RWPE2 (cell line): ENCODE data around the gene NCAPD3.
"Not testable (repeated sequence)": the region's sequence is repeated elsewhere in the genome, so short reads cannot be mapped to it uniquely, and the experiment has no call there.

Experiments used
- ATAC-seq: fragments of 200-7000 bp; cut with Tn5 transposase; 3 replicates; pipeline ENCODE4 v1.9.1; 2021; ENCODE audit warnings: low read depth
- DNase-seq: peaks from one replicate; pipeline ENCODE4 v3.0.0-alpha.2; 2020; ENCODE audit warnings: low spot score
- H3K27ac ChIP-seq: fragments of 450-650 bp; 2 replicates; pipeline ENCODE4 v1.5.1; 2017; ENCODE audit warnings: mild to moderate bottlenecking; ENCODE audit not compliant: poor library complexity, severe bottlenecking
- H3K27me3 ChIP-seq: fragments of 250-450 bp; sonication (Bioruptor Pico); 2 replicates; pipeline ENCODE4 v1.5.1; 2021; ENCODE audit warnings: mild to moderate bottlenecking, moderate library complexity; ENCODE audit not compliant: insufficient read depth, poor library complexity, severe bottlenecking
- H3K36me3 ChIP-seq: fragments of 250-450 bp; sonication (Bioruptor Pico); 2 replicates; pipeline ENCODE4 v1.5.1; 2020; ENCODE audit warnings: low read depth, mild to moderate bottlenecking, moderate library complexity
- H3K4me1 ChIP-seq: fragments of 250-450 bp; sonication (Bioruptor Pico); 2 replicates; pipeline ENCODE4 v1.5.1; 2021; ENCODE audit warnings: mild to moderate bottlenecking, moderate library complexity; ENCODE audit not compliant: insufficient read depth, poor library complexity, severe bottlenecking
- H3K4me3 ChIP-seq: fragments of 250-450 bp; sonication (Bioruptor Pico); 2 replicates; pipeline ENCODE4 v1.5.1; 2021; ENCODE audit warnings: mild to moderate bottlenecking, moderate library complexity; ENCODE audit not compliant: severe bottlenecking
- H3K9me3 ChIP-seq: fragments of 250-450 bp; sonication (Bioruptor Pico); 2 replicates; pipeline ENCODE4 v1.5.1; 2021; ENCODE audit warnings: mild to moderate bottlenecking, moderate library complexity; ENCODE audit not compliant: severe bottlenecking
- TF ChIP-seq, protein P1 (sequence below): fragments of 450-650 bp; IDR thresholded peaks from one replicate; pipeline ENCODE4 v1.5.1; 2017; ENCODE audit warnings: mild to moderate bottlenecking, moderate library complexity; ENCODE audit not compliant: poor library complexity, severe bottlenecking

Gene NCAPD3

DNA sequence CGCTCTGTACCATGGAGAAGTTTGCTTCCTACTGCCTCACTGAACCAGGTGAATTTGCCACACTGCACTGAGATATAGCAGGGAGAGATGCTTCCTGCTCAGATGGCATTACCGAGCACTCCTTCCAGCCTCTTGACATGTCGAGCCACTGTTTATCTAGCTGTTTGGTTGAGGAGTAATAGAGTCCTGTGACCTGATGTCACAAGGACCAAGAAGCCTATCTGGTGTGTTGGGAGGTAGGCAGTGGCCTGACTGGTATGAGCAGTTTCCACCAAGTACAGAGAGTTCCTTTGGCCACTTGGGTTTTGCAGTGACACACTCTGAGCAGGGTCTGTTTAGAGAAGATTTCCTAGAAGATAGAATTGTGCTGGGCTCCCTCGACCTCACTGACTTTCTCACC is 34.8 kb upstream of the NCAPD3 start:
- H3K27me3 ChIP-seq: no peaks in the 10 kb centered on the region
- no peak overlapping the region for H3K4me3 ChIP-seq
- no peak for DNase-seq
- H3K9me3 ChIP-seq: no peaks in the 10 kb centered on the region
- no peak overlapping the region for H3K27ac ChIP-seq
- no peak for ATAC-seq
- H3K36me3 ChIP-seq: peaks cover 55% of the 10 kb centered on the region
- peaks cover 3% of the 10 kb centered on the region for H3K4me1 ChIP-seq
- TF ChIP-seq, protein P1, sequence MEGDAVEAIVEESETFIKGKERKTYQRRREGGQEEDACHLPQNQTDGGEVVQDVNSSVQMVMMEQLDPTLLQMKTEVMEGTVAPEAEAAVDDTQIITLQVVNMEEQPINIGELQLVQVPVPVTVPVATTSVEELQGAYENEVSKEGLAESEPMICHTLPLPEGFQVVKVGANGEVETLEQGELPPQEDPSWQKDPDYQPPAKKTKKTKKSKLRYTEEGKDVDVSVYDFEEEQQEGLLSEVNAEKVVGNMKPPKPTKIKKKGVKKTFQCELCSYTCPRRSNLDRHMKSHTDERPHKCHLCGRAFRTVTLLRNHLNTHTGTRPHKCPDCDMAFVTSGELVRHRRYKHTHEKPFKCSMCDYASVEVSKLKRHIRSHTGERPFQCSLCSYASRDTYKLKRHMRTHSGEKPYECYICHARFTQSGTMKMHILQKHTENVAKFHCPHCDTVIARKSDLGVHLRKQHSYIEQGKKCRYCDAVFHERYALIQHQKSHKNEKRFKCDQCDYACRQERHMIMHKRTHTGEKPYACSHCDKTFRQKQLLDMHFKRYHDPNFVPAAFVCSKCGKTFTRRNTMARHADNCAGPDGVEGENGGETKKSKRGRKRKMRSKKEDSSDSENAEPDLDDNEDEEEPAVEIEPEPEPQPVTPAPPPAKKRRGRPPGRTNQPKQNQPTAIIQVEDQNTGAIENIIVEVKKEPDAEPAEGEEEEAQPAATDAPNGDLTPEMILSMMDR: no peak

DNA sequence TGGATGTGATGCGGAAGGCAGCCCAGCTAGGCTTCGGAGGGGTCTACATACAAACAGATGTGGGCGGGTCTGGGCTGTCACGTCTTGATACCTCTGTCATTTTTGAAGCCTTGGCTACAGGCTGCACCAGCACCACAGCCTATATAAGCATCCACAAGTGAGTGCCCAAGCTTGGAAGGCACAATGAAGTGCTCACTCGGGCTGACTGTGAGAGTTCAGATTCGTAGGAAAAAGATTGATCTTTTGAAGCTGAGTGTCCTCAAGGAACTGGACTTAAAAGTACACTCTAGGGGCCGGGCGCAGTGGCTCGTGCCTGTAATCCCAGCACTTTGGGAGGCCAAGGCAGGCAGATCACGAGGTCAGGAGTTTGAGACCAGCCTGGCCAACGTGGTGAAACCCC is 33.3 kb upstream of the NCAPD3 start:
- TF ChIP-seq, protein P1: no peak
- DNase-seq: no peak
- Histone ChIP-seq H3K27ac (no peak overlapping the region), H3K4me1 (peaks cover 5% of the 10 kb centered on the region), H3K27me3 (no peaks in the 10 kb centered on the region), H3K9me3 (no peaks in the 10 kb centered on the region), H3K4me3 (no peak overlapping the region), H3K36me3 (peaks cover 43% of the 10 kb centered on the region)
- ATAC-seq: no peak

- not testable (repeated sequence) for H3K4me1 ChIP-seq, H3K27me3 ChIP-seq, H3K9me3 ChIP-seq, DNase-seq, H3K4me3 ChIP-seq, ATAC-seq, H3K27ac ChIP-seq
- H3K36me3 ChIP-seq: peaks cover 49% of the 10 kb centered on the region
Observed at GRCh38 chr11:134255184-134255561, 31.4 kb upstream of the NCAPD3 start.

GRCh38 chr11:134254433-134255183 is 30.8 kb upstream of the NCAPD3 start:
- Histone ChIP-seq H3K4me3 (peak overlapping the region; percentile 88), H3K9me3 (no peaks in the 10 kb centered on the region), H3K27me3 (no peaks in the 10 kb centered on the region), H3K36me3 (peaks cover 49% of the 10 kb centered on the region), H3K4me1 (peaks cover 7% of the 10 kb centered on the region), H3K27ac (no peak overlapping the region)
- DNase-seq: no peak
- TF ChIP-seq, protein P1: no peak
- ATAC-seq: no peak

DNA sequence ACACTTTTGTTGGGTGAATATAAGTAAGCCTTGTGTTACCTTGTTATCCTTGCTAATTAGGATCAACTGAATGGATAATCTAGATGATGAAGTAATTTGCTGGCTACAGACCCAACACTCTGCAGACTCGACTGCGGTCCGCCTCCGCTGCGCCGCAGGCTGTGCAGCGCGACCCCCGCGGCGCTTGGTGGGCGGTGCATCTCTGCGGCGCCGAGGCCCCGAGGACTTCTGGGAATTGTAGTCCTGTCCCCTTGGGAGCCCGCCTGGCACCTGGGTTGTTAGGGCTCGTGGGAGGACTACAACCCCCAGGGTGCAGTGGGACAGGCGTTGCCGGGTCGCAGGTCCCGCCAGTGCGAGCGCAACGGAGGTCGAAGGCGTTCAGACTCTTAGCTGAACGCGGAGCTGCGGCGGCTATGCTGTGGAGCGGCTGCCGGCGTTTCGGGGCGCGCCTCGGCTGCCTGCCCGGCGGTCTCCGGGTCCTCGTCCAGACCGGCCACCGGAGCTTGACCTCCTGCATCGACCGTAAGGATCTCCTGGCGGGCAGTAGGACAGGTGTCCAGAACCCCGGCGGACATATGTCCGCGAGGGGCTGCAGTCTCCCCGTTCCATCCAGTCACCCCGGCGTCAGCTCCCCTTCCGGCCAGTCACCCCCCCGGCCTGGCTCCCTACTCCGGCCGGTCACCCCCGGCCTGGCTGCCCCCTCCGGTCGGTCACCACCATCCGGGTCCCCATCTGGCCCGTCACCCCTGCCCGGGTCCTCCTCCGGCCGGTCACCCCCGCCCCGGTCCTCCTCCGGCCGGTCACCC is 29.6 kb upstream of the NCAPD3 start, which contains the start of the genes ACAD8 and THYN1:
Gene ACAD8 (plus strand): TSS at position 381 of the 806 bp plus-strand sequence. CDS start 33 bp downstream, at position 414.
Gene THYN1 (minus strand): TSS at position 165 of the 806 bp plus-strand sequence. CDS start 470 bp downstream, outside the sequence.
- no peaks in the 10 kb centered on the region for H3K9me3 ChIP-seq
- DNase-seq (peak; percentile 97), ATAC-seq (peak; percentile 99)
- H3K36me3 ChIP-seq: peaks cover 51% of the 10 kb centered on the region
- no peaks in the 10 kb centered on the region for H3K27me3 ChIP-seq
- peaks cover 7% of the 10 kb centered on the region for H3K4me1 ChIP-seq
- TF ChIP-seq, protein P1: no peak
- no peak within 1 kb of the TSS for H3K27ac ChIP-seq
- H3K4me3 ChIP-seq: peak within 1 kb of the TSS; percentile 88
